ENCODE measurements around the gene GTF2E1. TPM values are rescaled to one million over a fixed set of nuclear protein-coding genes. Genes with fewer than 3 reads are reported as not detected.

The GTF2E1 gene
- total and polyA plus RNA-seq, 9 of the 15 experiments (the other 6 are each of a cell fraction or from before 2014, with no cell fraction given), result 12.9 to 23.5 (median 15.4) TPM

DNA sequence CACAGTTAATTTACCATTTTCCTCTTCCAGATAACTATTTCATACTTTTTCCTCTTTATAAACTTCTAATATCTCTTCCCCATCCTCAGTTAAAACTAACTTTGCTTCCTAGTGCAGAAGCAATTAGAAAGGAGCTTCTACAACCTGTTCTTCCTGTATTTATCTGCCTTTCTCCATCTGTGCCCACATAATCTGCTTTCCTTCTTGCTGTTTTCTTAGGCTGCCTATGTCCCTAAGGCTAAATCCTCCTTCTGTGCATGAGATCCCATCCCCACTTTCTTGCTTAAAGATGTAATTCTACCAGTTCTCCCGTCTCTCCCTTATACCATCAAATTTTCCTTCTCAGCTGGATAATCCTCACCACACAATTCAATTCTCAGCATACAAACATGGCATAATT, 32.2 kb upstream of the GTF2E1 start:
- intact Hi-C loops (cut with micrococcal nuclease), result no loop called here
- DNase-seq (ENCODE audit: extremely low read depth in 1 of 4, low spot score in 3 of 4) (no peak), ATAC-seq (no peak), FAIRE-seq (no peak)
- no peak overlapping the region for H3K4me2 ChIP-seq (ENCODE audit: insufficient read depth, low read length)
- no peaks in the 10 kb centered on the region for H3K27me3 ChIP-seq (ENCODE audit: control insufficient read depth in 2 of 2, insufficient read depth in 2 of 2, low read length in 2 of 2)
- no peaks in the 10 kb centered on the region for H3K4me1 ChIP-seq (replicated peaks in 1 of 2; ENCODE audit: control insufficient read depth in 2 of 2, insufficient read depth in 2 of 2, low read length in 2 of 2)
- no peak overlapping the region for H3K4me3 ChIP-seq
- H2AFZ ChIP-seq (ENCODE audit: low read depth, low read length), result no peak overlapping the region
- H3K27ac ChIP-seq (ENCODE audit: extremely low read depth, low read depth, low read length), result no peak overlapping the region
- H3K36me3 ChIP-seq (ENCODE audit: control insufficient read depth, insufficient read depth, low read length), result no peaks in the 10 kb centered on the region
- no peaks in the 10 kb centered on the region for H4K20me1 ChIP-seq (replicated peaks; ENCODE audit: control insufficient read depth, insufficient read depth, low read length)
- H3K79me2 ChIP-seq (ENCODE audit: control insufficient read depth, insufficient read depth, low read length), result no peaks in the 10 kb centered on the region
- H3K9ac ChIP-seq (ENCODE audit: insufficient read depth in 1 of 2, low read depth in 2 of 2, low read length in 2 of 2), result no peak overlapping the region
- TF ChIP-seq MBD2 (IDR thresholded peaks at IDR 0.05; ENCODE audit: borderline replicate concordance, low read depth), result no peak
- no peak for TF ChIP-seq POLR2A (conservative IDR thresholded peaks at IDR 0.05)
- no peak for TF ChIP-seq ASH1L (IDR thresholded peaks at IDR 0.05; ENCODE audit: borderline replicate concordance, low read depth, partially characterized antibody)
- no peak for TF ChIP-seq SPI1 (IDR thresholded peaks at IDR 0.05; ENCODE audit: borderline replicate concordance, low read depth, low read length)
- TF ChIP-seq, protein P1, sequence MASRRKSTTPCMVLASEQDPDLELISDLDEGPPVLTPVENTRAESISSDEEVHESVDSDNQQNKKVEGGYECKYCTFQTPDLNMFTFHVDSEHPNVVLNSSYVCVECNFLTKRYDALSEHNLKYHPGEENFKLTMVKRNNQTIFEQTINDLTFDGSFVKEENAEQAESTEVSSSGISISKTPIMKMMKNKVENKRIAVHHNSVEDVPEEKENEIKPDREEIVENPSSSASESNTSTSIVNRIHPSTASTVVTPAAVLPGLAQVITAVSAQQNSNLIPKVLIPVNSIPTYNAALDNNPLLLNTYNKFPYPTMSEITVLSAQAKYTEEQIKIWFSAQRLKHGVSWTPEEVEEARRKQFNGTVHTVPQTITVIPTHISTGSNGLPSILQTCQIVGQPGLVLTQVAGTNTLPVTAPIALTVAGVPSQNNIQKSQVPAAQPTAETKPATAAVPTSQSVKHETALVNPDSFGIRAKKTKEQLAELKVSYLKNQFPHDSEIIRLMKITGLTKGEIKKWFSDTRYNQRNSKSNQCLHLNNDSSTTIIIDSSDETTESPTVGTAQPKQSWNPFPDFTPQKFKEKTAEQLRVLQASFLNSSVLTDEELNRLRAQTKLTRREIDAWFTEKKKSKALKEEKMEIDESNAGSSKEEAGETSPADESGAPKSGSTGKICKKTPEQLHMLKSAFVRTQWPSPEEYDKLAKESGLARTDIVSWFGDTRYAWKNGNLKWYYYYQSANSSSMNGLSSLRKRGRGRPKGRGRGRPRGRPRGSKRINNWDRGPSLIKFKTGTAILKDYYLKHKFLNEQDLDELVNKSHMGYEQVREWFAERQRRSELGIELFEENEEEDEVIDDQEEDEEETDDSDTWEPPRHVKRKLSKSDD (conservative IDR thresholded peaks at IDR 0.05; ENCODE audit: low read length), result no peak
- TF ChIP-seq LARP7 (IDR thresholded peaks at IDR 0.05), result no peak
- TF ChIP-seq, protein P2, sequence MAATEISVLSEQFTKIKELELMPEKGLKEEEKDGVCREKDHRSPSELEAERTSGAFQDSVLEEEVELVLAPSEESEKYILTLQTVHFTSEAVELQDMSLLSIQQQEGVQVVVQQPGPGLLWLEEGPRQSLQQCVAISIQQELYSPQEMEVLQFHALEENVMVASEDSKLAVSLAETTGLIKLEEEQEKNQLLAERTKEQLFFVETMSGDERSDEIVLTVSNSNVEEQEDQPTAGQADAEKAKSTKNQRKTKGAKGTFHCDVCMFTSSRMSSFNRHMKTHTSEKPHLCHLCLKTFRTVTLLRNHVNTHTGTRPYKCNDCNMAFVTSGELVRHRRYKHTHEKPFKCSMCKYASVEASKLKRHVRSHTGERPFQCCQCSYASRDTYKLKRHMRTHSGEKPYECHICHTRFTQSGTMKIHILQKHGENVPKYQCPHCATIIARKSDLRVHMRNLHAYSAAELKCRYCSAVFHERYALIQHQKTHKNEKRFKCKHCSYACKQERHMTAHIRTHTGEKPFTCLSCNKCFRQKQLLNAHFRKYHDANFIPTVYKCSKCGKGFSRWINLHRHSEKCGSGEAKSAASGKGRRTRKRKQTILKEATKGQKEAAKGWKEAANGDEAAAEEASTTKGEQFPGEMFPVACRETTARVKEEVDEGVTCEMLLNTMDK (IDR thresholded peaks at IDR 0.05; ENCODE audit: borderline replicate concordance, insufficient read depth, low read depth, low read length, poor library complexity, severe bottlenecking), result no peak
- no peak for TF ChIP-seq NFE2 (IDR thresholded peaks at IDR 0.05; ENCODE audit: low read depth)
- no peak for TF ChIP-seq DIDO1 (tag; IDR thresholded peaks at IDR 0.05; ENCODE audit: low read depth)
- TF ChIP-seq, protein P3, sequence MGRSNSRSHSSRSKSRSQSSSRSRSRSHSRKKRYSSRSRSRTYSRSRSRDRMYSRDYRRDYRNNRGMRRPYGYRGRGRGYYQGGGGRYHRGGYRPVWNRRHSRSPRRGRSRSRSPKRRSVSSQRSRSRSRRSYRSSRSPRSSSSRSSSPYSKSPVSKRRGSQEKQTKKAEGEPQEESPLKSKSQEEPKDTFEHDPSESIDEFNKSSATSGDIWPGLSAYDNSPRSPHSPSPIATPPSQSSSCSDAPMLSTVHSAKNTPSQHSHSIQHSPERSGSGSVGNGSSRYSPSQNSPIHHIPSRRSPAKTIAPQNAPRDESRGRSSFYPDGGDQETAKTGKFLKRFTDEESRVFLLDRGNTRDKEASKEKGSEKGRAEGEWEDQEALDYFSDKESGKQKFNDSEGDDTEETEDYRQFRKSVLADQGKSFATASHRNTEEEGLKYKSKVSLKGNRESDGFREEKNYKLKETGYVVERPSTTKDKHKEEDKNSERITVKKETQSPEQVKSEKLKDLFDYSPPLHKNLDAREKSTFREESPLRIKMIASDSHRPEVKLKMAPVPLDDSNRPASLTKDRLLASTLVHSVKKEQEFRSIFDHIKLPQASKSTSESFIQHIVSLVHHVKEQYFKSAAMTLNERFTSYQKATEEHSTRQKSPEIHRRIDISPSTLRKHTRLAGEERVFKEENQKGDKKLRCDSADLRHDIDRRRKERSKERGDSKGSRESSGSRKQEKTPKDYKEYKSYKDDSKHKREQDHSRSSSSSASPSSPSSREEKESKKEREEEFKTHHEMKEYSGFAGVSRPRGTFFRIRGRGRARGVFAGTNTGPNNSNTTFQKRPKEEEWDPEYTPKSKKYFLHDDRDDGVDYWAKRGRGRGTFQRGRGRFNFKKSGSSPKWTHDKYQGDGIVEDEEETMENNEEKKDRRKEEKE (IDR thresholded peaks at IDR 0.05; ENCODE audit: borderline replicate concordance in 1 of 2, control insufficient read depth in 1 of 2, low read depth in 2 of 2, low read length in 1 of 2), result no peak
- TF ChIP-seq HNRNPK (IDR thresholded peaks at IDR 0.05; ENCODE audit: low read depth, low read length, poor library complexity, severe bottlenecking), result no peak
- TF ChIP-seq MTF1 (CRISPR knock-in tag; IDR thresholded peaks at IDR 0.05; ENCODE audit: borderline replicate concordance), result no peak
- TF ChIP-seq ZNF41 (CRISPR knock-in tag; conservative IDR thresholded peaks at IDR 0.05), result no peak
- no peak for TF ChIP-seq MYC (IDR thresholded peaks at IDR 0.05; ENCODE audit: low read depth, low read length)
- TF ChIP-seq MYC (CRISPR knock-in tag; IDR thresholded peaks at IDR 0.05; ENCODE audit: borderline replicate concordance, low read depth), result no peak
- no peak for TF ChIP-seq U2AF2 (optimal IDR thresholded peaks at IDR 0.05; ENCODE audit: low read depth, low read length)
- in situ Hi-C loops (cut with MboI), result no loop called here
- 20% methylated on average over 1 of the region's 1 CpG for WGBS (ENCODE audit: insufficient coverage, low coverage, missing lambda C conversion rate)
- ChIA-PET POLR2A (interaction anchor here (0.7 kb wide), 1 partner anchor 283 kb away, joined by 3 read pairs; no protein-coding TSS in a partner anchor), CTCF (ENCODE audit: low intra/inter-chr PET ratio) (no interaction called here)
- H3K9me3 ChIP-seq (replicated peaks; ENCODE audit: control insufficient read depth, insufficient read depth, low read depth, low read length), result no peaks in the 10 kb centered on the region
- no TSS peak for BruUV-seq (replicated peaks)
- no peaks in the 10 kb centered on the region for H3K9me1 ChIP-seq (ENCODE audit: control insufficient read depth, insufficient read depth, low read length)
